IMR-90 (cell line): ENCODE measurements around the gene GTF2F1. TPM values are rescaled to one million over a fixed set of nuclear protein-coding genes. Genes with fewer than 3 reads are reported as not detected.

Source experiments
- ATAC-seq: fragments of 200-7000 bp; cut with Tn5 transposase; 2 replicates; pipeline ENCODE4 v1.9.1; 2020; ENCODE audit warnings: low read depth, mild to moderate bottlenecking, moderate library complexity
- BruUV-seq: library from RNA; stranded (reverse); fragments of 400-500 nt; replicated peaks from 2 replicates; lab custom pipeline; 2021; lab: Mats Ljungman, UMichigan
- CTCF ChIA-PET: fragments of 300-600 bp; formaldehyde crosslinking; extraction: SDS; loops from one replicate; lab custom pipeline; 2021; ENCODE audit warnings: antibody characterized with exemption; lab: Yijun Ruan, JAX
- POLR2A ChIA-PET: fragments of 300-600 bp; sonication (Branson Sonifier 250); formaldehyde crosslinking; loops from one replicate; lab custom pipeline; 2022; ENCODE audit warnings: antibody characterized with exemption; ENCODE audit not compliant: unreplicated experiment; lab: Charles Lee
- DNase-seq: peaks from one replicate; pipeline ENCODE4 v3.0.0; 2013
- H2AFZ ChIP-seq: replicated peaks from 2 replicates; pipeline ENCODE3; 2013; ENCODE audit warnings: low read length, mild to moderate bottlenecking; ENCODE audit not compliant: poor library complexity
- H2AK5ac ChIP-seq: 2 replicates; pipeline ENCODE4 v1.6.1; 2013; ENCODE audit warnings: low read depth, low read length, inconsistent platforms
- H2AK9ac ChIP-seq: replicated peaks from 2 replicates; pipeline ENCODE3; 2013; ENCODE audit warnings: mild to moderate bottlenecking, low read depth, low read length, moderate library complexity; ENCODE audit not compliant: poor library complexity
- H2BK120ac ChIP-seq: 2 replicates; pipeline ENCODE4 v1.6.1; 2013; ENCODE audit warnings: low read depth, low read length, inconsistent platforms
- H2BK15ac ChIP-seq: 3 replicates; pipeline ENCODE4 v1.6.1; 2013; ENCODE audit warnings: low read depth, low read length, inconsistent platforms
- H2BK20ac ChIP-seq: 2 replicates; pipeline ENCODE4 v1.6.1; 2013; ENCODE audit warnings: low read depth, mild to moderate bottlenecking, inconsistent platforms, low read length, moderate library complexity
- H2BK5ac ChIP-seq: 2 replicates; pipeline ENCODE4 v1.6.1; 2013; ENCODE audit warnings: mild to moderate bottlenecking, low read depth, low read length, inconsistent platforms; ENCODE audit not compliant: poor library complexity, severe bottlenecking
- H3K14ac ChIP-seq: replicated peaks from 2 replicates; pipeline ENCODE4 v1.6.1; 2013; ENCODE audit warnings: low read depth, low read length, inconsistent platforms
- H3K18ac ChIP-seq: 2 replicates; pipeline ENCODE4 v1.6.1; 2013; ENCODE audit warnings: low read depth, low read length, control low read depth
- H3K23ac ChIP-seq: 2 replicates; pipeline ENCODE4 v1.6.1; 2013; ENCODE audit warnings: low read depth, low read length, inconsistent platforms
- H3K27ac ChIP-seq: 2 replicates; pipeline ENCODE4 v1.5.1; 2013; ENCODE audit warnings: mild to moderate bottlenecking, control low read depth, low read length; ENCODE audit not compliant: insufficient read depth
- H3K27me3 ChIP-seq: 2 replicates; pipeline ENCODE4 v1.6.1; 2013; ENCODE audit warnings: low read length; ENCODE audit not compliant: control insufficient read depth, insufficient read depth
- H3K36me3 ChIP-seq: 2 replicates; pipeline ENCODE4 v1.6.1; 2013; ENCODE audit warnings: low read length, mixed read lengths; ENCODE audit not compliant: control insufficient read depth, insufficient read depth
- H3K4ac ChIP-seq: 2 replicates; pipeline ENCODE4 v1.6.1; 2013; ENCODE audit warnings: low read depth, low read length, inconsistent platforms
- H3K4me1 ChIP-seq: 2 replicates; pipeline ENCODE4 v1.6.1; 2013; ENCODE audit warnings: low read length, mixed read lengths; ENCODE audit not compliant: control insufficient read depth, insufficient read depth
- H3K4me2 ChIP-seq: 2 replicates; pipeline ENCODE4 v1.6.1; 2013; ENCODE audit warnings: low read depth, mild to moderate bottlenecking, control low read depth, low read length, moderate library complexity
- H3K4me3 ChIP-seq: 2 replicates; pipeline ENCODE4 v1.5.1; 2013; ENCODE audit warnings: low read depth, mild to moderate bottlenecking, control low read depth, low read length, moderate library complexity; ENCODE audit not compliant: insufficient read depth
- H3K56ac ChIP-seq: 2 replicates; pipeline ENCODE4 v1.6.1; 2013; ENCODE audit warnings: low read length, inconsistent platforms; ENCODE audit not compliant: insufficient read depth; ENCODE audit errors: extremely low read depth
- H3K79me1 ChIP-seq, 2 experiments: 2 replicates each; pipeline ENCODE4 v1.6.1; 2013; ENCODE audit warnings: low read length in 2 of 2, inconsistent platforms in 1 of 2, low read depth in 1 of 2
- H3K9ac ChIP-seq: 2 replicates; pipeline ENCODE4 v1.6.1; 2013; ENCODE audit warnings: low read depth, low read length, control low read depth
- H3K9me1 ChIP-seq: 2 replicates; pipeline ENCODE4 v1.6.1; 2013; ENCODE audit warnings: low read length, inconsistent platforms; ENCODE audit not compliant: insufficient read depth
- H3K9me3 ChIP-seq: 2 replicates; pipeline ENCODE4 v1.6.1; 2013; ENCODE audit warnings: low read length; ENCODE audit not compliant: control insufficient read depth, insufficient read depth
- H4K20me1 ChIP-seq: 2 replicates; pipeline ENCODE4 v1.6.1; 2013; ENCODE audit warnings: low read length, inconsistent platforms; ENCODE audit not compliant: insufficient read depth
- H4K5ac ChIP-seq: 2 replicates; pipeline ENCODE4 v1.6.1; 2013; ENCODE audit warnings: mild to moderate bottlenecking, low read depth, low read length, control low read depth
- H4K8ac ChIP-seq, 2 experiments: 2 replicates each; pipeline ENCODE4 v1.6.1; 2013; ENCODE audit warnings: low read depth in 2 of 2, low read length in 2 of 2, control low read depth in 1 of 2, inconsistent platforms in 1 of 2
- H4K91ac ChIP-seq: 2 replicates; pipeline ENCODE4 v1.6.1; 2013; ENCODE audit warnings: low read depth, low read length, inconsistent platforms; ENCODE audit not compliant: insufficient read depth
- CEBPB ChIP-seq: IDR thresholded peaks from 2 replicates; pipeline ENCODE4 v1.6.1; 2012; ENCODE audit warnings: low read depth, low read length, improper control_type of control experiment
- MAFK ChIP-seq: IDR thresholded peaks from 2 replicates; pipeline ENCODE4 v1.6.1; 2012; ENCODE audit warnings: low read depth, low read length, improper control_type of control experiment
- WGBS, 2 experiments: methylation state at CpG; one replicate each; pipeline versions ENCODE4 v1.1.5 to v1.1.7; 2013; ENCODE audit warnings: missing lambda C conversion rate in 2 of 2; ENCODE audit not compliant: insufficient read length in 1 of 2; ENCODE audit errors: extremely low coverage in 2 of 2; 5-methylcytosine and 5-hydroxymethylcytosine counted together
- dilution Hi-C: fragments of 300-500 bp; cut with HindIII; formaldehyde crosslinking; loops from one replicate; pipeline ENCODE4 v1.14.3; 2018; ENCODE audit warnings: low sequenced_read_pairs; ENCODE audit not compliant: unreplicated experiment
- in situ Hi-C: fragments of 300-500 bp; cut with MboI; formaldehyde crosslinking; loops from 3 replicates; pipeline ENCODE4 v1.14.3; 2019; ENCODE audit warnings: low sequenced_read_pairs, inconsistent platforms, mixed read lengths
- intact Hi-C: fragments of 100-400 bp; cut with micrococcal nuclease; formaldehyde crosslinking; loops from 2 replicates; pipeline ENCODE4 v1.10.0; 2022
- polyA plus RNA-seq, 3 experiments: library from polyadenylated mRNA; depleted of rRNA; stranded (reverse); fragments of >200 nt; gene quantifications; 2 replicates each; pipeline ENCODE4 v1.2.3, GENCODE V29; 2012; ENCODE audit warnings: low replicate concordance in 1 of 3
- total RNA-seq: library from RNA; depleted of rRNA; stranded (reverse); fragments of >200 nt; gene quantifications from 2 replicates; pipeline ENCODE4 v1.2.3, GENCODE V29; 2012

The GTF2F1 gene
- total and polyA plus RNA-seq, 2 of the 4 experiments (the other 2 are of a cell fraction) = 43.7 to 51.4 TPM

- H3K4me1 ChIP-seq = peaks cover 11% of the 10 kb centered on the region
- peaks cover 13% of the 10 kb centered on the region for H3K36me3 ChIP-seq
- peak overlapping the region; percentile 88 for H2BK5ac ChIP-seq
- H3K18ac ChIP-seq = peak overlapping the region; percentile 35
- peak overlapping the region; percentile 89 for H2AK5ac ChIP-seq
- WGBS, 2 experiments = 33% methylated on average over 6 of the region's 14 CpGs; no CpG with 5 or more reads in 1 of the 2 experiments
- peak overlapping the region; percentile 50 for H3K56ac ChIP-seq
- ChIA-PET POLR2A (interaction anchor here (0.7 kb wide), 1 partner anchor 22 kb away, joined by 3 read pairs; the partner anchor contains the start of gene ALKBH7), CTCF (no interaction called here)
- peak overlapping the region; percentile 67 for H2BK120ac ChIP-seq
- H3K23ac ChIP-seq = peak overlapping the region; percentile 76; the same call in 1 of the 2 replicates
- DNase-seq (no peak), ATAC-seq (no peak)
- H2BK15ac ChIP-seq = no peak overlapping the region; the same call in 2 of the 3 replicates
- BruUV-seq = no TSS peak
- intact Hi-C loops = loop anchor here (1.0 kb wide), 2 partner anchors 21 to 176 kb away; no protein-coding TSS in a partner anchor
- peak overlapping the region; percentile 97 for H2AK9ac ChIP-seq
- H3K79me1 ChIP-seq = peaks cover 9 to 26% of the 10 kb centered on the region in 2 experiments; a peak in 3 of 4 replicates
- H3K4me2 ChIP-seq = peak overlapping the region; percentile 76
- H3K4me3 ChIP-seq = peak overlapping the region; percentile 66
- H3K14ac ChIP-seq = peak overlapping the region; percentile 92
- in situ Hi-C loops = no loop called here
- dilution Hi-C loops = no loop called here
- peak overlapping the region; percentile 96 to 100 for H4K8ac ChIP-seq
- H2BK20ac ChIP-seq = peak overlapping the region; percentile 84; the same call in 1 of the 2 replicates
- TF ChIP-seq MAFK = no peak
- 0 out of 2 replicates have a peak, but pooled peaks have one; percentile 30 for TF ChIP-seq CEBPB
- H4K20me1 ChIP-seq = no peaks in the 10 kb centered on the region
- H3K27ac ChIP-seq = peak overlapping the region; percentile 90
- peak overlapping the region; percentile 94 for H4K91ac ChIP-seq
- H3K9me3 ChIP-seq = no peaks in the 10 kb centered on the region
- H3K9me1 ChIP-seq = peaks cover 10% of the 10 kb centered on the region
- peak overlapping the region; percentile 99 for H2AFZ ChIP-seq
- H3K4ac ChIP-seq = peak overlapping the region; percentile 98
- H4K5ac ChIP-seq = peak overlapping the region; percentile 90
- H3K9ac ChIP-seq = peak overlapping the region; percentile 81
- no peaks in the 10 kb centered on the region for H3K27me3 ChIP-seq
These were observed 1.0 kb upstream of the GTF2F1 start for GRCh38 chr19:6393983-6394412.
